Uterus (tissue), 4 donors: Measurements from ENCODE around the gene DDX56. TPM values are rescaled to one million over a fixed set of nuclear protein-coding genes. Genes with fewer than 3 reads are reported as not detected.

Source experiments
- DNase-seq, 2 donors: peaks; one replicate each; pipeline ENCODE4 v3.0.0-alpha.2; 2019 to 2020
- H3K27ac ChIP-seq, 2 donors: fragments of 200-600 bp; sonication (generic); 1 replicate in 1 of 2; 2 replicates in 1 of 2; pipeline ENCODE4 v1.5.1; 2016 to 2018
- H3K27me3 ChIP-seq, 2 donors: fragments of 200-600 bp; sonication (generic); one replicate each; pipeline ENCODE4 v1.5.1; 2018 to 2019; ENCODE audit warnings: control low read depth in 1 of 2
- H3K36me3 ChIP-seq, 2 donors: fragments of 200-600 bp; sonication (generic); one replicate each; pipeline ENCODE4 v1.5.1; 2019; ENCODE audit warnings: control low read depth in 1 of 2
- H3K4me1 ChIP-seq, 2 donors: fragments of 200-600 bp; sonication (generic); one replicate each; pipeline ENCODE4 v1.5.1; 2018 to 2019; ENCODE audit warnings: control low read depth in 1 of 2
- H3K4me3 ChIP-seq, 2 donors: fragments of 200-600 bp; sonication (generic); 1 replicate in 1 of 2; 2 replicates in 1 of 2; pipeline ENCODE4 v1.5.1; 2018 to 2019; ENCODE audit warnings: mild to moderate bottlenecking in 1 of 2
- H3K9me3 ChIP-seq, 2 donors: fragments of 200-600 bp; sonication (generic); one replicate each; pipeline ENCODE4 v1.5.1; 2019; ENCODE audit warnings: control low read depth in 1 of 2
- CTCF ChIP-seq, 4 experiments: fragments of 200-600 bp in 2 of 4; fragments of 450-650 bp in 2 of 4; sonication (generic) in 2 of 4; IDR thresholded peaks; one replicate each; pipeline ENCODE4 v1.5.1; 2016 to 2019; ENCODE audit warnings: antibody characterized with exemption in 4 of 4, mild to moderate bottlenecking in 2 of 4, moderate library complexity in 1 of 4
- POLR2A ChIP-seq, 2 donors: fragments of 450-650 bp; IDR thresholded peaks; one replicate each; pipeline ENCODE4 v1.6.1; 2016; ENCODE audit warnings: antibody characterized with exemption in 2 of 2, mild to moderate bottlenecking in 1 of 2, moderate library complexity in 1 of 2
- intact Hi-C: fragments of 100-400 bp; cut with DNase I; formaldehyde crosslinking; loops from one replicate; pipeline ENCODE4 v1.15.1; 2023; ENCODE audit warnings: low total_unique reads
- total RNA-seq, 4 donors: library from RNA; depleted of rRNA in 3 of 4; stranded (reverse); fragments of >200 nt in 3 of 4; gene quantifications; one replicate each; pipeline versions ENCODE4 v1.1.0 to v1.2.4, GENCODE V29; 2014 to 2023
- donor health status: DM: yes; HTN: yes; CAD: no.

The DDX56 gene
- total RNA-seq, 4 donors from 2014 or later = 35.9 to 75.8 (median 45.2) TPM

DNA sequence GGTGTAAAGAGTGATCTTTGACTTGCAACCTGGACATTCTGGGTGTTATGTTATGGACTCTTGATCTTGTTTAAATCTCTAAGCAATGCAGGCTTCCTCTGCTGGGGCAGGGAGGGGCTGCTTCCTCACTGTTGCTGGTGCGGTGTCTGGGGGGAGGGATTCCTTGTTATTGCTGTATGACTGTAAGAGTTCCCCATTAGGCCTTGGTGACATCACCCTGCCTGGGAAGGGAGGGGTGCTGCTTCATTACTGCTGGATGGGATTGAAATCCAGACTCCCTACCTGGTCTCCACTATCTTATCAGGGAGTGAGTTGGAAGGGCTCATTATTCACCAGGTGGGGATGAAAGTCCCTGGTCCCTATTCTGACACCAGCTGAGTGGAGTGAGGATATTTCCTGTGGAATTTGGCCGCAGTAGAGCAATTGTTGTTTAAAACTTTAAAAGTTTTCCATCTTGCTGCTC lies 41.5 kb upstream of the DDX56 start:
- H3K36me3 ChIP-seq = no peaks in the 10 kb centered on the region
- H3K9me3 ChIP-seq = no peaks in the 10 kb centered on the region
- intact Hi-C loops = no loop called here
- H3K4me1 ChIP-seq = no peaks in the 10 kb centered on the region
- DNase-seq = no peak
- H3K4me3 ChIP-seq = no peak overlapping the region
- peak overlapping the region in 1 of 2 donors; percentile 13 for H3K27ac ChIP-seq
- TF ChIP-seq POLR2A (IDR thresholded peaks at IDR 0.05) = no peak
- no peak for TF ChIP-seq CTCF (IDR thresholded peaks at IDR 0.05)
- no peaks in the 10 kb centered on the region for H3K27me3 ChIP-seq

DNA sequence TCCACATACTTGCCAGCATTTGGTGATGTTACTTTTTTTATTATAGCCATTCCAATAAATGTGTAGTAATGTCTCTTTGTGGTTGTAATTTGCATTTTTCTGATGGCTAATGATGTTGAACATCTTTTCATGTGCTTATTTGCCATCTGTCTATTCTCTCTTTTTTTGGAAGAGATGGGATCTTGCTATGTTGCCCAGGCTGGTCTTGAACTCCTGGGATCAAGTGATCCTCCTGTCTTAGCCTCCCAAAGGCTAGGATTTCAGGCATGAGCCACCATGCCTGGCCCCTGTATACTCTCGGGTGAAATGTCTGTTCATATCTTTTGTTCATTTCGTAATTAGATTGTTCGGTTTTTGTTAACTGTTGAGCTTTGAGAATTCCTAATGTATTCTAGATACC lies 36.1 kb upstream of the DDX56 start:
- no peaks in the 10 kb centered on the region for H3K36me3 ChIP-seq
- H3K27ac ChIP-seq = no peak overlapping the region
- intact Hi-C loops = no loop called here
- H3K4me1 ChIP-seq = peaks cover 0 to 9% of the 10 kb centered on the region in 2 donors
- TF ChIP-seq CTCF (IDR thresholded peaks at IDR 0.05) (no peak), POLR2A (IDR thresholded peaks at IDR 0.05) (no peak)
- no peaks in the 10 kb centered on the region for H3K27me3 ChIP-seq
- DNase-seq = no peak
- H3K4me3 ChIP-seq = no peak overlapping the region
- no peaks in the 10 kb centered on the region for H3K9me3 ChIP-seq

DNA sequence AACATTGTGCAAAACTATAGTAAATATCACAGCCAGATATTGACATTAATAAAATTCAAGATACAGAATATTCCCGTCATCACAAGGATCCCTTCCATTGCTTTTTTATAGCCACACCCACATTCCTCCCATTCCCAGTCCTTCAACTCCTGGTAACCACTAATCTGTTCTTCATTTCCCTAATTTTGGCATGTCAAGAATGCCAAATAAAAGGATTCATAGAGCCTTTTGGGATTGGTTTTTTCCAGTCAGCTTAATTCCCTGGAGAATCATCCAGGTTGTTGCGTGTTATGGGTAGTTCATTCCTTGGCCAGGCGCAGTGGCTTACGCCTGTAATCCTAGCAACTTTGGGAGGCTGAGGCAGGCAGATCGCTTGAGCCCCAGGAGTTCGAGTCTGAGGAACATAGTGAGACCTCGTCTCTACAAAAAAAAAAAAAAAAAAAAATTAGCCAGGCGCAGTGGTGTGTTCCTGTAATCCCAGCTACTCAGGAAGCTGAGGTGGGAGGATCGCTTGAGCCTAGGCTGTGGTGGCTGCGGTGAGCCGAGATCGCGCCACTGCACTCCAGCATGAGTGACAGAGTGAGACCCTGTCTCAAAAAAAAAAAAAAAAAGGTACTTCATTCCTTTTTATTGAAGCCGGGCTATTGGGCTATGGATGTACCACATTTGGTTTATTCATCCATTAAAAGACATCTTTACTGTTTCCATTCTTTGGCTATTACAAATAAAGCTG lies 35.4 kb upstream of the DDX56 start:
- TF ChIP-seq POLR2A (IDR thresholded peaks at IDR 0.05) (no peak), CTCF (IDR thresholded peaks at IDR 0.05) (no peak)
- Histone ChIP-seq H3K4me3 (no peak overlapping the region), H3K27me3 (no peaks in the 10 kb centered on the region), H3K36me3 (no peaks in the 10 kb centered on the region), H3K4me1 (peaks cover 0 to 9% of the 10 kb centered on the region in 2 donors), H3K27ac (no peak overlapping the region), H3K9me3 (no peaks in the 10 kb centered on the region)
- intact Hi-C loops = no loop called here
- DNase-seq = no peak

- H3K36me3 ChIP-seq = no peaks in the 10 kb centered on the region
- peaks cover 0 to 9% of the 10 kb centered on the region in 2 donors for H3K4me1 ChIP-seq
- TF ChIP-seq CTCF (IDR thresholded peaks at IDR 0.05) (no peak), POLR2A (IDR thresholded peaks at IDR 0.05) (no peak)
- intact Hi-C loops = no loop called here
- H3K27ac ChIP-seq = peak overlapping the region; percentile 96 to 100
- H3K27me3 ChIP-seq = no peaks in the 10 kb centered on the region
- peak overlapping the region; percentile 78 to 88 for H3K4me3 ChIP-seq
- no peak for DNase-seq
- H3K9me3 ChIP-seq = no peaks in the 10 kb centered on the region
Measured at GRCh38 chr7:44607141-44608068, 33.7 kb upstream of the DDX56 start.
